GM19468 (cell line): ENCODE measurements around the gene GNB1.

Source experiments
- ATAC-seq: cut with Tn5 transposase; IDR thresholded peaks from one replicate; pipeline ENCODE4 v1.9.1; 2021; ENCODE audit warnings: mild to moderate bottlenecking, moderate library complexity, moderate number of reproducible peaks; ENCODE audit not compliant: unreplicated experiment; ENCODE audit errors: extremely low read depth

GNB1 gene

GRCh38 chr1:1788136-1788535, 102.8 kb downstream of the GNB1 start:
- no peak for ATAC-seq

GRCh38 chr1:1786836-1787605, 103.9 kb downstream of the GNB1 start:
- ATAC-seq = no peak

GRCh38 chr1:1785666-1786065, 105.2 kb downstream of the GNB1 start:
- ATAC-seq = no peak

GRCh38 chr1:1784933-1785332, 106.0 kb downstream of the GNB1 start:
- no peak for ATAC-seq

GRCh38 chr1:1783320-1783719, 107.6 kb downstream of the GNB1 start:
- no peak for ATAC-seq

GRCh38 chr1:1782399-1783221, 108.3 kb downstream of the GNB1 start:
- no peak for ATAC-seq

GRCh38 chr1:1781526-1781903, 109.4 kb downstream of the GNB1 start:
- no peak for ATAC-seq

- ATAC-seq = no peak
Observed at GRCh38 chr1:1780598-1781525, 110.0 kb downstream of the GNB1 start.

- no peak for ATAC-seq
Observed at GRCh38 chr1:1779691-1780597, 110.9 kb downstream of the GNB1 start.

GRCh38 chr1:1779320-1779675, 111.6 kb downstream of the GNB1 start:
- no peak for ATAC-seq

GRCh38 chr1:1778663-1779319, 112.1 kb downstream of the GNB1 start:
- ATAC-seq = peak; percentile 66

- no peak for ATAC-seq
Observed at GRCh38 chr1:1777950-1778662, 112.8 kb downstream of the GNB1 start, which contains the start of gene NADK. Gene NADK (minus strand): TSS chr1:1778470. CDS start chr1:1765406, 13,064 bp downstream.

- no peak for ATAC-seq
Observed at GRCh38 chr1:1777583-1777899, 113.3 kb downstream of the GNB1 start.

GRCh38 chr1:1776672-1777582, 114.0 kb downstream of the GNB1 start:
- ATAC-seq = no peak

- no peak for ATAC-seq
Observed at GRCh38 chr1:1775327-1776226, 115.3 kb downstream of the GNB1 start.

GRCh38 chr1:1773874-1774273, 117.0 kb downstream of the GNB1 start:
- no peak for ATAC-seq
